Measurements from ENCODE around the gene GIPC3.

The GIPC3 gene

GRCh38 chr19:3605361-3605760 lies 20.1 kb downstream of the GIPC3 start:
- no peak for DNase-seq

GRCh38 chr19:3605770-3606169 lies 20.5 kb downstream of the GIPC3 start:
- no peak for DNase-seq

GRCh38 chr19:3606174-3606689 lies 21.0 kb downstream of the GIPC3 start:
- no peak for DNase-seq

- DNase-seq: no peak
Observed at GRCh38 chr19:3606690-3607289, 21.5 kb downstream of the GIPC3 start, which contains the start of gene TBXA2R. Gene TBXA2R (minus strand): TSS chr19:3606875. CDS start chr19:3600634, 6,241 bp downstream.

GRCh38 chr19:3607303-3608078 lies 22.2 kb downstream of the GIPC3 start:
- DNase-seq: no peak

GRCh38 chr19:3608079-3608641 lies 22.9 kb downstream of the GIPC3 start:
- no peak for DNase-seq

GRCh38 chr19:3608750-3609322 lies 23.6 kb downstream of the GIPC3 start:
- no peak for DNase-seq

GRCh38 chr19:3609779-3610719 lies 24.8 kb downstream of the GIPC3 start:
- no peak for DNase-seq

- no peak for DNase-seq
Observed at GRCh38 chr19:3610745-3611717, 25.8 kb downstream of the GIPC3 start.

GRCh38 chr19:3611841-3612240 lies 26.6 kb downstream of the GIPC3 start:
- no peak for DNase-seq

- DNase-seq: no peak
Observed at GRCh38 chr19:3612330-3612729, 27.1 kb downstream of the GIPC3 start.

- DNase-seq: no peak
Observed at GRCh38 chr19:3612901-3613741, 27.8 kb downstream of the GIPC3 start.

- no peak for DNase-seq
Observed at GRCh38 chr19:3613818-3614661, 28.8 kb downstream of the GIPC3 start.

- DNase-seq: no peak
Observed at GRCh38 chr19:3614858-3615505, 29.7 kb downstream of the GIPC3 start.

GRCh38 chr19:3615524-3616135 lies 30.4 kb downstream of the GIPC3 start:
- no peak for DNase-seq

- DNase-seq: no peak
Observed at GRCh38 chr19:3617463-3617862, 32.2 kb downstream of the GIPC3 start.

GRCh38 chr19:3618144-3618810 lies 33.0 kb downstream of the GIPC3 start:
- DNase-seq: no peak
